Motor neuron (in vitro differentiated cells): Measurements from ENCODE around the gene HOXB1. TPM values are rescaled to one million over a fixed set of nuclear protein-coding genes. Genes with fewer than 3 reads are reported as not detected.

Experiments
- ATAC-seq, 8 experiments: fragments of 200-7000 bp; cut with Tn5 transposase; replicated peaks in 6 of 8; 2 replicates each; pipeline ENCODE4 v1.8.0; 2021; ENCODE audit warnings: mild to moderate bottlenecking in 8 of 8, moderate library complexity in 8 of 8
- H3K27ac ChIP-seq, 2 donors: fragments of 250-450 bp; sonication (Bioruptor Pico); 2 replicates each; pipeline ENCODE4 v1.9.0; 2021; ENCODE audit warnings: antibody characterized with exemption in 2 of 2, mild to moderate bottlenecking in 2 of 2, moderate library complexity in 1 of 2
- H3K4me1 ChIP-seq, 2 donors: fragments of 250-450 bp; sonication (Bioruptor Pico); replicated peaks in 1 of 2; 2 replicates each; pipeline ENCODE4 v1.6.1; 2021; ENCODE audit warnings: antibody characterized with exemption in 2 of 2, mild to moderate bottlenecking in 2 of 2, moderate library complexity in 1 of 2
- H3K4me3 ChIP-seq, 5 donors: fragments of 250-450 bp; sonication (Bioruptor Pico); 2 replicates each; pipeline ENCODE4 v1.9.0; 2021; ENCODE audit warnings: antibody characterized with exemption in 5 of 5, mild to moderate bottlenecking in 5 of 5, moderate library complexity in 4 of 5
- WGBS, 10 experiments: fragments of 450-650 bp; shearing (Covaris generic); methylation state at CpG; one replicate each; pipeline ENCODE4 v1.0.0; 2022; 5-methylcytosine and 5-hydroxymethylcytosine counted together
- in situ Hi-C, 9 experiments: fragments of 400-800 bp; cut with MboI; loops; one replicate each; pipeline ENCODE4 v1.15.0; 2021; ENCODE audit warnings: low sequenced_read_pairs in 9 of 9, low pct_unique_long_range_greater_than_20kb in 2 of 9; ENCODE audit not compliant: unreplicated experiment in 9 of 9
- total RNA-seq, 8 experiments: library from RNA; unstranded; fragments of 300-600 nt; gene quantifications; 2 replicates each; pipeline versions ENCODE4 v1.2.3 to v1.2.4, GENCODE V29; 2022

Gene HOXB1
- total RNA-seq, 8 experiments from 2014 or later: 0.22 to 38.7 (median 2.0) TPM

GRCh38 chr17:48556229-48556575 is 25.4 kb upstream of the HOXB1 start:
- peak overlapping the region; percentile 30 to 44 (median 39) for H3K4me3 ChIP-seq
- in situ Hi-C loops: no loop called here
- WGBS, 10 experiments: 0 to 71% (median 20%) methylated on average over 1 to 3 of the region's 5 CpGs; no CpG with 5 or more reads in 5 of the 10 experiments
- H3K27ac ChIP-seq: peak overlapping the region; percentile 84 to 93
- ATAC-seq: peak in 2 of 8 experiments; percentile 3
- peaks cover 81 to 87% of the 10 kb centered on the region in 2 donors for H3K4me1 ChIP-seq

GRCh38 chr17:48555258-48556228 is 24.7 kb upstream of the HOXB1 start:
- WGBS, 10 experiments: 0 to 100% (median 30%) methylated on average over 1 to 2 of the region's 36 CpGs; no CpG with 5 or more reads in 6 of the 10 experiments
- peak overlapping the region; percentile 93 to 98 for H3K27ac ChIP-seq
- ATAC-seq: peak; percentile 49 to 79 (median 70)
- peak overlapping the region; percentile 30 to 44 (median 39) for H3K4me3 ChIP-seq
- peaks cover 80 to 85% of the 10 kb centered on the region in 2 donors for H3K4me1 ChIP-seq
- in situ Hi-C loops: no loop called here

DNA sequence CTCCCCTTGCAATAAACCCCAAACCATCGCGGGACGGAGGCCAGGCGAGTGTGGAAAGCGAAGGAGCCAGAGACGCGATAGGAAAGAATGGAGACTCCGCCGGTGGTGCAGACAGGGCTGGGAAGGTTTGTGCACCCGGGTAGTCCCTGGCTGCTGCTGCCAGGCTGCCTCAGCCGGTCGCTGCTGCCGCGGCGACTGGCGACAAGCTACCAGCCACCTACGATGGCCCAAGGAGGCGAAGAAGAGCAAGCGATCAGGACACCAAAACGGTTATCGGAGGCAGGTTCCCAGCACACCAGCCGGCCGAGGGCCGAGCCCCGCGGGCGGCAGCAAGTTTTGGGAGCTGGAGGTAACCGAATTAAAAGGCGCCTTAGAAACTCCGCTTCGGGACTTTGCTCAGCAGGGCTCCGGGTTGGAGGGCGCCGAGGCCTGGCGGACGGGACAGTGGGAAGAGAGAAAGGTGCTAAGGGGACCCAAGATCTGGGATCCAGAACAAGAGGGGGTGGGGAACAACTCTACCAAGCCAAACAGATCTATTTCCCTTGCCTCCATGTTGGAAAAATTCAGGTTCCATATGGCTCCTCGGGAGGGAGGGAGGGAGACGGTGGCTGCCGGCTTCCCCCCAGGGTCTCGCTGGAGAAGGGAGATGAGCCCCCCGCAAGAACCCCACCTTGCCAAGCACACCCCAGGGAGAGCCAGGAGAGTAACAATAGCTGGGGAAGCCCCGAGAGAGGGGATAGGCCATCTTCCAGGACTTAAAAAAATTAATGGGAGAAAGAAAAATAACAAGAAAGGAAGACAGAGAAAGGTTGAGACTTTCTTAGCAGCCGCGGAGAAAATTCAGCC is 23.8 kb upstream of the HOXB1 start:
- in situ Hi-C loops: no loop called here
- H3K27ac ChIP-seq: peak overlapping the region; percentile 93 to 98
- peak overlapping the region; percentile 30 to 44 (median 39) for H3K4me3 ChIP-seq
- 0 to 40% (median 8%) methylated on average over 2 to 30 of the region's 44 CpGs; no CpG with 5 or more reads in 3 of the 10 experiments for WGBS, 10 experiments
- peaks cover 80 to 85% of the 10 kb centered on the region in 2 donors for H3K4me1 ChIP-seq
- no peak for ATAC-seq

DNA sequence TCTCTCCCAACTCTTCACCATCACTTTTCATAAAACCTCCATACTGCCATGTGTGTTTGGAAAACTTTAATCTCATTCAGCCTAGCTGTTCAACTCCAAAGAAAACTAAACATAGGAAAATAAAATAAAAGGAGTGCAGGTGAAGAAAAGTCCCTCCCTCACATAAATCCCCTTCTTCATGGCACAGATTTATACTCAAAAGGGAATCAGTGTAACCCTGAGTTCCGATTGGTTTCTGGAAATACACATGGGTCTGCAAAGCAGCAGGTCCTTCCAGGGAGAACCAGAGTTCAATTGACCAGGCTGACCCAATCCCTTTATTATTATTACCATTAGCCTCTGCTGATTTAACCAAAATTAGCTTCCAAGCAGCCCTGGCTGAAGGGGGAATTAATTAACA is 23.0 kb upstream of the HOXB1 start:
- H3K4me3 ChIP-seq: peak overlapping the region; percentile 30 to 44 (median 39)
- ATAC-seq: no peak
- in situ Hi-C loops: no loop called here
- H3K27ac ChIP-seq: peak overlapping the region; percentile 93 to 98
- H3K4me1 ChIP-seq: peaks cover 79 to 85% of the 10 kb centered on the region in 2 donors
- 0 to 86% (median 0%) methylated on average over 1 of the region's 1 CpG; no CpG with 5 or more reads in 1 of the 10 experiments for WGBS, 10 experiments

DNA sequence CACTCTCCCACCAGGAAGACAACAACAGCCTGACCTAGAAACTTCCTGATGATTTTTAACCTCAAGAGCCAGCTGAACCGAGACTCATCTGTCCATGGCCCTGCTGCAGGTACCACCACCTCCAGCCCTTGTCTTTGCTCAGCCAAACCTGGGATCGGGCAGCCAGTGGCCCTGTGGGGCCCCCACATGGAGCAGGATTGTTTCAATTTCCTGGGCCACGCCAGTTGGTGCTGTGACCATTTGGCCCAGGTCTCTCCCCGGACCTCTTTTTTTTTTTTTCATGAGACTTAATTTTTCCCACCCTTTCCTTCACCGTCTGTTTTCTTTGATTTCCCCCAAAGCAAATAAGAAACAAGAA is 22.4 kb upstream of the HOXB1 start:
- peaks cover 77 to 85% of the 10 kb centered on the region in 2 donors for H3K4me1 ChIP-seq
- no peak for ATAC-seq
- 0 to 72% (median 29%) methylated on average over 1 to 5 of the region's 5 CpGs for WGBS, 10 experiments
- peak overlapping the region; percentile 61 to 98 for H3K27ac ChIP-seq
- in situ Hi-C loops: no loop called here
- H3K4me3 ChIP-seq: peak overlapping the region; percentile 0 to 39 (median 20)

DNA sequence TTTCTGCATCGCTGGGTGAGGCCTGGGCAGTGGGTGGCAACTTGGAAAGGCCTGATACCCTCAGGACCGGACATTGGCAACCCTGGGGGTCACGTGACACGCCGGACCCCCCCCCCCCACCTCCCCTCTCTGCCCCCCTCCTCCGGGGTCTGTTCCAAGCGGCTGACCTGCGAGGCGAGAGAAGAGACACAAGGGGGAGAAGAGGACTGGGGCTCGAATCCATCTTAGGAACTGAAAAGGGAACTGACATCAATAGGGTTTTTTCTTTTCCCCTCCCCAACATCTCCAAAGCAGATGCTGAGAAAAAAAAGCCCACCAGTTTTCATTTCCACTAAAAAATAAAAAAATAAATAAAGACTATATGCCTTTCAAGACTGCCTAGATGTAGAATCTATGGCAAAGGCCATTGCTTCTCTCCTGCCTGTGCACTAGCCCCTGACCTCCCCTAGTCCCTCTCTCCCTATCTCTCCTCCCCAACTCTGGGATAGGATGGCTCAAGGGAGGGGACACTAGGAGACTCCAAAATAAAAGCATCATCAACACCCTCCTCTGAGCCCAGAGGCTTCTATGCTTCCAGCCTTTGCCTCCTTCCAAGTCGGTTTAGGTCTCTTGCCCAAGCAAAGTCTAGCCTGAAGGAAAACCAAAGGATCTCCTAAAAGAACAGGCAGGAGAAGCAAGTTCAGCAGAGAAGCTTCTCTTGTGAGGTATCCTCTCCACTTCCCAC is 21.8 kb upstream of the HOXB1 start:
- ATAC-seq: peak in 2 of 8 experiments; percentile 1 to 3

DNA sequence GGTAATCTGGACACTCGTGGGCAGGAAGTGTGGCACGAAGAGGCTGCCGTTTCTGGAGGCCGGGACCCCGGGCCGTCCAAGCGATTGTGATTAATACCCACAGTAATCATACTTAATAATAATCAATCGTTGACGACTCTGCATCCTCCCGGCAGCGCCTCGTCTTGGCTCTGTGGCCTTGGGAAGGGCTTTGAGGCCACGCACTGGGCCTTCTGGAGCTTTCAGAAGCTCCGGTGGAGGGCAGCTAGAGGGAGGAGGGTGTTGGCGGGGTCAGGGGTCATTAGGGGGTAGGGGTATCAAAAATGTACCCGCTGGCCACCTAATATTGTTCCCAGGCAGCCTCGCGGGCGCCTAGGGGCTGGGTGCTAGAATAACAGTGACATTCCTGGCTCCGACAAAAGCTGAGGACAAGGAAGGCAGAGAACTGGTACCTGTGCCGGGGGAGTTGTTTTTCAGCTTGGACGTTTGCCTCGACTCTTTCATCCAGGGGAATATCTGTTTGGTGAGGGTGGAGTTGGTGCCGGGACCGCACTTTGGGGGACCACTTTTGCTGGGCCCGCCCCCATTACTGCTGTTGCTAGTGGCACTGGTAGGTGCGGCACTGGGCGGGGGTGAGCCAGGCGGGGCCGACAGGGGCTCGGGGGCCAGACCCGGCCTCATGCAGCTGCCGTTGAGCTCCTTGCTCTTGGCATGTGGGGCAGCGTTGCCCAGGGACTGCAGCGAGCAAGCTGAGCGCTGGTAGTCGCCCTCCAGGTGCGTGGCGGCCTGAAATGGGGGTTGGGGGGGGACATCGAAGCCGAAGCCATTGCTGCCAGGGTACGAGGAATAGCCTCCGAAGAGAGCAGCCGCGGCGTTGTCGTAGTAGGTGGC is 21.0 kb upstream of the HOXB1 start:
- peak overlapping the region; percentile 56 to 98 for H3K27ac ChIP-seq
- peak in 5 of 8 experiments; percentile 4 to 13 (median 8) for ATAC-seq
- 24% methylated on average over 6 of the region's 47 CpGs; no CpG with 5 or more reads in 9 of the 10 experiments for WGBS, 10 experiments
- peak overlapping the region; percentile 3 to 56 (median 21) for H3K4me3 ChIP-seq
- in situ Hi-C loops: no loop called here
- peaks cover 73 to 85% of the 10 kb centered on the region in 2 donors for H3K4me1 ChIP-seq

More for the DNA sequence above, 21.8 kb upstream of the HOXB1 start:
- in situ Hi-C loops: no loop called here
- Histone ChIP-seq H3K4me3 (peak overlapping the region; percentile 0 to 56 (median 20)), H3K27ac (peak overlapping the region; percentile 61 to 98), H3K4me1 (peaks cover 73 to 85% of the 10 kb centered on the region in 2 donors)
- WGBS, 10 experiments: 0 to 67% (median 10%) methylated on average over 1 to 4 of the region's 11 CpGs; no CpG with 5 or more reads in 6 of the 10 experiments

DNA sequence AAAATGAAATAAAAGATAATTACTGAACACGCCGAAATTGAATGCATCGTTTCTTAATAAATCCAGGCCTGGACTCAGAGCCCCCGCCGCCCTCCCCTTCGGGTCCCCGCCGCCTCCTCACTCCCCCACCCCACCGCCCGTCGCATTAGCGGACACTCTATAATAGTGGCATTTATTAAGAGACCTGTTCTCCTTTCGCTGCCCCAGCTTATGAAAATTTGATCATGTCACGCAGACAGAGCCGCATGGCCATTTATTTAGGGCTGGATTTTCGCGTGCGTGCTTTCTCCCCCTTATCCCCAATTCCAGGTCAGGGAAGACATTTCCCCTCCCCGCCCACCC is 20.4 kb upstream of the HOXB1 start:
- H3K4me3 ChIP-seq: peak overlapping the region; percentile 3 to 56 (median 21)
- peaks cover 76 to 85% of the 10 kb centered on the region in 2 donors for H3K4me1 ChIP-seq
- in situ Hi-C loops: no loop called here

DNA sequence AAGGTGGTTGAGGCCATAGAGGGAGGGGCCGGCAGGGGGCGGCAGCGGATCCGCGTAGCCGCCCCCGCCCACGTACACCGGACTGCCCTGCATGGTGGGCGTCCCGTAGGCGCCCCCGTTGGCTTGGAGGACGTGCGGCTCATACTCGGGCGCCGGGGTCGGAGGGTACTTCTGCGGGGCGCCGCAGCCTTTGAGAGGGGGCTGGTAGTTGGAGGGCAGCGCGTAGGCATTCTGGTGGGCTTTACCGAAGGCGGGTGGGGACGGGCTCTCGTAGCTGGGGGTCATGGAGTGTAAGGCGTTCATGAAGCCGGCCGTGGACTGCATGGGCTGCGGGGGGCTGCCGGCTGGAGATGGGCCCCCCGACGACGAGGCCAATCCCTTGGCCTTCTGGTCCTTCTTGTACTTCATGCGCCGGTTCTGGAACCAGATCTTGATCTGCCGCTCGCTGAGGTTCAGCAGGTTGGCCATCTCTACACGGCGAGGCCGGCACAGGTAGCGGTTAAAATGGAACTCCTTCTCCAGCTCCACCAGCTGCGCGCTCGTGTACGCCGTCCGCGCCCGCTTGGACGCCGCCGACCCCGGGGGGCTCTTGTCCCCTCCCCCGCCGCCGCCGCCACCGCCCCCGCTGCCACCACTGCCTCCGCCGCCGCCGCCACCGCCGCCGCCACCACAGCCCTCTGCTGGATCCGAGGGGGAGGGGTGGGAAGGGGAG is 19.8 kb upstream of the HOXB1 start:
- peak in 5 of 8 experiments; percentile 1 to 31 (median 18) for ATAC-seq
- Histone ChIP-seq H3K4me3 (peak overlapping the region; percentile 3 to 56 (median 21)), H3K4me1 (peaks cover 80 to 88% of the 10 kb centered on the region in 2 donors), H3K27ac (peak overlapping the region; percentile 79 to 98)
- in situ Hi-C loops: no loop called here
- 0 to 100% (median 7%) methylated on average over 1 to 3 of the region's 70 CpGs; no CpG with 5 or more reads in 7 of the 10 experiments for WGBS, 10 experiments

More for the DNA sequence above, 20.4 kb upstream of the HOXB1 start:
- peak overlapping the region; percentile 79 to 98 for H3K27ac ChIP-seq
- WGBS, 10 experiments: 0 to 100% methylated on average over 1 of the region's 19 CpGs; no CpG with 5 or more reads in 8 of the 10 experiments
- peak in 5 of 8 experiments; percentile 31 to 57 (median 42) for ATAC-seq

GRCh38 chr17:48549914-48550501 is 19.2 kb upstream of the HOXB1 start:
- in situ Hi-C loops: no loop called here
- 30 to 100% (median 50%) methylated on average over 1 to 11 of the region's 18 CpGs; no CpG with 5 or more reads in 3 of the 10 experiments for WGBS, 10 experiments
- H3K27ac ChIP-seq: peak overlapping the region; percentile 79 to 98
- peak overlapping the region; percentile 3 to 56 (median 21) for H3K4me3 ChIP-seq
- peaks cover 86 to 94% of the 10 kb centered on the region in 2 donors for H3K4me1 ChIP-seq
- no peak for ATAC-seq

GRCh38 chr17:48549281-48549630 is 18.4 kb upstream of the HOXB1 start:
- peak overlapping the region in 3 of 5 donors; percentile 6 to 56 (median 31) for H3K4me3 ChIP-seq
- 4 to 63% (median 24%) methylated on average over 1 to 3 of the region's 3 CpGs; no CpG with 5 or more reads in 4 of the 10 experiments for WGBS, 10 experiments
- peak in 4 of 8 experiments; percentile 1 to 5 (median 4) for ATAC-seq
- H3K4me1 ChIP-seq: peaks cover 84 to 90% of the 10 kb centered on the region in 2 donors
- in situ Hi-C loops: no loop called here
- peak overlapping the region; percentile 79 to 98 for H3K27ac ChIP-seq
